GM23248 (cell line): ENCODE measurements around the gene PEPD. TPM values are rescaled to one million over a fixed set of nuclear protein-coding genes. Genes with fewer than 3 reads are reported as not detected.

Experiments
- DNase-seq: peaks from one replicate; pipeline ENCODE4 v3.0.0-alpha.2; 2015
- H2AFZ ChIP-seq: fragments of 200-600 bp; sonication (generic); 2 replicates; pipeline ENCODE4 v1.6.1; 2016; ENCODE audit warnings: antibody characterized with exemption
- H3F3A ChIP-seq: fragments of 200-600 bp; sonication (generic); 2 replicates; pipeline ENCODE4 v1.6.1; 2016; ENCODE audit warnings: mild to moderate bottlenecking, antibody characterized with exemption, mixed run types; ENCODE audit not compliant: insufficient read depth
- H3K27ac ChIP-seq: fragments of 200-600 bp; sonication (generic); 2 replicates; pipeline ENCODE4 v1.5.1; 2016; ENCODE audit warnings: mild to moderate bottlenecking
- H3K27me3 ChIP-seq: fragments of 200-600 bp; sonication (generic); replicated peaks from 2 replicates; pipeline ENCODE4 v1.6.1; 2016; ENCODE audit warnings: mild to moderate bottlenecking; ENCODE audit not compliant: insufficient read depth
- H3K36me3 ChIP-seq: fragments of 200-600 bp; sonication (generic); 2 replicates; pipeline ENCODE4 v1.6.1; 2016; ENCODE audit warnings: low read depth, mild to moderate bottlenecking
- H3K4me1 ChIP-seq: fragments of 200-600 bp; sonication (generic); 2 replicates; pipeline ENCODE4 v1.6.1; 2016; ENCODE audit warnings: mild to moderate bottlenecking; ENCODE audit not compliant: insufficient read depth
- H3K4me2 ChIP-seq: fragments of 200-600 bp; sonication (generic); one replicate; pipeline ENCODE4 v1.6.1; 2016; ENCODE audit warnings: mild to moderate bottlenecking; ENCODE audit not compliant: unreplicated experiment
- H3K4me3 ChIP-seq: fragments of 200-600 bp; sonication (generic); 2 replicates; pipeline ENCODE4 v1.5.1; 2016; ENCODE audit warnings: mild to moderate bottlenecking
- H3K79me2 ChIP-seq: fragments of 200-600 bp; sonication (generic); 2 replicates; pipeline ENCODE4 v1.6.1; 2016; ENCODE audit warnings: mild to moderate bottlenecking; ENCODE audit not compliant: insufficient read depth
- H3K9ac ChIP-seq: fragments of 200-600 bp; sonication (generic); 2 replicates; pipeline ENCODE4 v1.6.1; 2016; ENCODE audit warnings: mild to moderate bottlenecking
- H3K9me2 ChIP-seq: fragments of 200-600 bp; sonication (generic); 2 replicates; pipeline ENCODE4 v1.6.1; 2016; ENCODE audit warnings: mixed run types, mild to moderate bottlenecking, moderate library complexity; ENCODE audit not compliant: insufficient read depth
- H3K9me3 ChIP-seq: fragments of 200-600 bp; sonication (generic); one replicate; pipeline ENCODE4 v1.6.1; 2017; ENCODE audit warnings: low read depth
- H4K20me1 ChIP-seq: fragments of 200-600 bp; sonication (generic); 2 replicates; pipeline ENCODE4 v1.6.0; 2016; ENCODE audit not compliant: insufficient read depth
- EZH2 ChIP-seq: fragments of 200-600 bp; sonication (generic); IDR thresholded peaks from 2 replicates; pipeline ENCODE4 v1.6.1; 2018; ENCODE audit warnings: antibody characterized with exemption, mild to moderate bottlenecking; ENCODE audit not compliant: insufficient read depth, poor library complexity, severe bottlenecking
- EZH2phosphoT487 ChIP-seq: fragments of 200-600 bp; sonication (generic); IDR thresholded peaks from 2 replicates; pipeline ENCODE4 v1.6.1; 2018; ENCODE audit warnings: antibody characterized with exemption, moderate library complexity, mild to moderate bottlenecking, low read depth; ENCODE audit not compliant: insufficient read depth
- WGBS, 2 experiments: methylation state at CpG; one replicate each; pipeline ENCODE4 v1.1.6; 2015 to 2017; ENCODE audit warnings: low lambda C conversion rate in 2 of 2, low coverage in 1 of 2; ENCODE audit errors: missing lambda C conversion rate in 2 of 2; 5-methylcytosine and 5-hydroxymethylcytosine counted together
- in situ Hi-C: fragments of 300-500 bp; cut with MboI; formaldehyde crosslinking; loops from 2 replicates; pipeline ENCODE4 v1.15.0; 2020
- polyA plus RNA-seq: library from polyadenylated mRNA; unstranded; fragments of >200 nt; fragmentation: Nextera tagmentation; extraction: Ambion mirVana; gene quantifications from 2 replicates; pipeline ENCODE4 v1.2.1, GENCODE V29; 2016
- total RNA-seq: library from RNA; depleted of rRNA; stranded (reverse); fragments of >200 nt; shearing (Covaris generic); gene quantifications from 2 replicates; pipeline ENCODE4 v1.2.3, GENCODE V29; 2014

PEPD gene
- total and polyA plus RNA-seq, 2 experiments from 2014 or later: 54.8 to 86.5 TPM

DNA sequence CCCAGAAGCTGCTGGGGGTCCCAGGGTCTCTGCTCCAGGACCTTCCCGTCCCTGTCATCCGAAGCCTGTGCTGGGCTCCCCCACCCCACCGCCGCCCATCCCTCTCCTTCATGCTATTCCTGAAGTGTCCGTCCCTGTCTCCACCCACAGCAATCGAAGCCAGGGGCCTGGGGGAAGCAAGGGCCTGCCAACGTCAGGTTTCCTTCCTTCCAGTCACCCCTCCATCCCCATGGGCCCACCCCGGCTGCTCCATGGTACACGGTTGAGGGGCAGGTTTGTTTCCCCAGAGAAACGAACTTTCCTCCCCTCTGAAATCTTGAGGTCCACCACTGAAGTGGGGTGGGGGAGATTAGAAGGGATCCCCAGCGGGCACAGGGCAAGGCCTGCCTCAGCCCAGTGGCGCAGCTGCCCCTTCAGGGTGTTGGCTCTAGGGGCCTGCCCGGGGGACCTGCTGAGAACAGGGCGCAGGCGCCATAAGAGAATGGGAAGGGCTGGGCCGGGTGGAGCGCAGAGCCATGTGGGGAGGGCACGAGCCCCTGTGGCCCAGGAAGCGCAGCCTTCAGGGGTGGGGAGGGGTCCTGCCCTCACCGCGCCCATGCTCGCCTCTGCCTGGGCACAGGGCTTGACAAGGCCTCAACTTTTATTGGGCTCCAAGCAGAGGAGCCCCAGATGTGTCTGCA lies 132.0 kb downstream of the PEPD start:
- in situ Hi-C loops: no loop called here
- no peak overlapping the region for H3K4me3 ChIP-seq
- H3K36me3 ChIP-seq: no peaks in the 10 kb centered on the region
- H3K4me2 ChIP-seq: no peak overlapping the region
- H3K79me2 ChIP-seq: peaks cover 55% of the 10 kb centered on the region
- no peak for DNase-seq
- 0 out of 2 replicates have a peak, but pooled peaks cover 10% of the 10 kb centered on the region for H4K20me1 ChIP-seq
- H3K9me2 ChIP-seq: no peaks in the 10 kb centered on the region
- peaks cover 19% of the 10 kb centered on the region for H3K4me1 ChIP-seq
- no peak for TF ChIP-seq EZH2
- TF ChIP-seq EZH2phosphoT487: no peak
- H3K27me3 ChIP-seq: no peaks in the 10 kb centered on the region
- 61 to 66% methylated on average over 22 of the region's 22 CpGs for WGBS, 2 experiments
- no peak overlapping the region for H3K9ac ChIP-seq
- H2AFZ ChIP-seq: no peak overlapping the region
- H3F3A ChIP-seq: peaks cover 8% of the 10 kb centered on the region; the same call in 1 of the 2 replicates
- no peaks in the 10 kb centered on the region for H3K9me3 ChIP-seq
- H3K27ac ChIP-seq: no peak overlapping the region

DNA sequence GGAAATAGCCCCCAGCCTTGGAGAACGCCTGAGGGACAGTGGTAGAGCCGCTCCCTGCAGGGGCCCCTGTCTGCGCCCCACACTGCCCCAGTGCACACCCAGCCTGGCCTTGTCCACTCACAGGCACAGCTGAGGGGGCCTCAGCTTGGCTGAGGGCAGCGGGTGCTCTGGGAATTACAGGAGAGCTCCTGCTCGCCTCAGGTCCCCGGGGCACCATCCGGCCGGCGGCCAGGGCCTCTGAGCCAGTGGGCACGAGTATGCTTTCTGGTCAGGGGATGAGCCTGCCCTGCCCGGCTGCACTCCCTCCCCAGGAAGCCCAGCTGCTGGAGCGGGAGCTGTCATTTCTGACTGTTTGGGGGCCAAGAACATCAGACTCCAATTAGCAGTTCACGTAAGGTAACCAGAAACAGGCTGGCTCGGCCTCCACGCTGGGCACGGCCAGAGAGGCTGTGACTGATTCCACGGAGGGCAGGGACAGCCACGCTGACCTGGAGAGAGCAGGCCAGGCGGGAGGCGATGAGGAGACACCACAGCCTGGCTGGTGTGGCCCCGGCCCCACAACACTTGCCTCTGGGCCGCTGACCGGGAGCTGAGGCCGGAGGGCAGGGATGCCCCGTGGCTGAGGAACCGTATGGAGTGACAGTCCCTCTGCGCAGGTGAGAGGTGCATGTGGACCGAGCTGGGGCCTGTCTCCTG lies 132.7 kb downstream of the PEPD start:
- H3K27me3 ChIP-seq: no peaks in the 10 kb centered on the region
- no peaks in the 10 kb centered on the region for H3K9me3 ChIP-seq
- H3K36me3 ChIP-seq: no peaks in the 10 kb centered on the region
- peaks cover 6% of the 10 kb centered on the region; the same call in 1 of the 2 replicates for H3F3A ChIP-seq
- no peak overlapping the region for H3K9ac ChIP-seq
- H3K4me2 ChIP-seq: no peak overlapping the region
- WGBS, 2 experiments: 67 to 70% methylated on average over 24 to 26 of the region's 28 CpGs
- 0 out of 2 replicates have a peak, but pooled peaks cover 14% of the 10 kb centered on the region for H4K20me1 ChIP-seq
- no peak for DNase-seq
- H2AFZ ChIP-seq: no peak overlapping the region
- H3K4me1 ChIP-seq: peaks cover 13% of the 10 kb centered on the region
- no peak overlapping the region for H3K27ac ChIP-seq
- no peaks in the 10 kb centered on the region for H3K9me2 ChIP-seq
- TF ChIP-seq EZH2phosphoT487 (no peak), EZH2 (no peak)
- H3K4me3 ChIP-seq: no peak overlapping the region
- in situ Hi-C loops: no loop called here
- peaks cover 61% of the 10 kb centered on the region for H3K79me2 ChIP-seq

DNA sequence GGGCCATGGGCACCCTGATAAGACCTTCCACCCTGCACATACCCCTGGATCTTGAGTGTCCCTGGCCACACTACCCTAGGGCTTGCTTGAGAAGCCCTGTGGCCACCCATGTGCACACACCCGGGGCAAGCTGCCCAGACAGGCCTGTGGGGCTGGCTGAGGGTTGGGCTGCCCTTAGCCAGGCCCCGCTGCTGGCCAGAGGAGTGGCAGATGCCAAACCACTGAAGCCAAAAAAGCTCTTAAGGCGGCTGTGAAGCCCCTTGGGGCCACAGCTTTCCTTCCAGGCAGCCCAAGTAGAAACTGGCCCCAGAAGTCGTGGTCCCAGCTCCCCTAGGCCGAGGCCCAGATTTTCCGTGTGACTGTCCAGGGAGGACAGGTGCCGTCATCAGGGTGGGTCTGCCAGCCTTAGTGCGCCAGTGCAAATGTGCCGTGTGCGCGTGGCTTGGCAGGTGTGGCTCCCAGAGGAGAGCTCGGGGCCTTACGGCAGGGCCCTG lies 133.3 kb downstream of the PEPD start:
- no peak for DNase-seq
- Histone ChIP-seq H3K27ac (no peak overlapping the region), H2AFZ (no peak overlapping the region), H3K27me3 (no peaks in the 10 kb centered on the region), H3K4me1 (peaks cover 7% of the 10 kb centered on the region), H3K36me3 (no peaks in the 10 kb centered on the region), H3K9me3 (no peaks in the 10 kb centered on the region), H3K9me2 (no peaks in the 10 kb centered on the region), H3F3A (no peaks in the 10 kb centered on the region), H3K79me2 (peaks cover 67% of the 10 kb centered on the region), H3K4me3 (no peak overlapping the region), H4K20me1 (peaks cover 20% of the 10 kb centered on the region; the same call in 1 of the 2 replicates), H3K9ac (no peak overlapping the region), H3K4me2 (no peak overlapping the region)
- in situ Hi-C loops: no loop called here
- WGBS, 2 experiments: 63% methylated on average over 13 of the region's 13 CpGs
- TF ChIP-seq EZH2phosphoT487 (no peak), EZH2 (no peak)

DNA sequence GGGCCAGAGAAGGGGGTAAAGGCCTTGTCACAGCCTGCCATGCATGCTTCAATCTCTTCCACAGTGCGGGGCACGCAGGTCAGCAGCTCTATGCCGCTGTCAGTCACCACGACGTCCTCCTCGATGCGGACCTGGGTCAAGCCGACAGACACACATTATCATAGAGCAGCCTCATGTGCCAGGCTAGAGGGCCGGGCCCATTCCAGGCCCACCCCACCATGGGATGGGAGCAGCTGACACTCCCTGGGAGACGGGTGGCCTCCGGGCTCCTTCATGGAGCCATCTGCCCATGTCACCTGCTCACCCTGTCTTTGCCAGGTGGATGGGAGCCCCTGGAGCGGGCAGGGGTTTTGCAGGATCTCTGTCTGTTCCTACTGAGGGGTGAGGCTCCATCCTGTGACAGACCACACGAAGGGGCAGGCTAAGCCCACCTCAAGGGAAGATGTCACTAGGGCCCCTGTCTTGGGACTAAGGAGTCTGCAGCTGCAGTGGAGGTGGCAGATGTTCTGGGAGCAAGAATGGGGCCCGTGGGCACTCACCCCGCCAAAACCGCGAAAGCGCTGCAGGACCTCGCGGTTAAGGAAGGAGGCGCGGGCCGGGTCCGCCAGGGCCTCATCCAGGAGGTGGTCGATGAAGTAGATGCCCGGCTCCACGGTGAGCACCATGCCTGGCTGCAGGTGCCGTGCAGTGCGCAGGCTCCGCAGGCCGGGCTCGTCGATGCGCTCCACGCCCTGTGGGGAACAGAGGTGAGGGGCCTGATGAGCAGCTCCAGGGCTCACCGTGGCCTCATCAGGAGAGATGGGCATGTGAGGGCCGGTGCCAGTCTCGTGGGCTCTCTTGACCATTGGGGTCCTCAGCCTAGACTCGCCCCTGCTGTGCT lies 134.0 kb downstream of the PEPD start:
- Histone ChIP-seq H3K9ac (no peak overlapping the region), H3K36me3 (no peaks in the 10 kb centered on the region), H3K4me1 (peaks cover 6% of the 10 kb centered on the region; the same call in 1 of the 2 replicates), H3K9me3 (no peaks in the 10 kb centered on the region), H3K79me2 (peaks cover 74% of the 10 kb centered on the region), H3K9me2 (no peaks in the 10 kb centered on the region), H3F3A (no peaks in the 10 kb centered on the region), H3K4me3 (no peak overlapping the region), H3K27me3 (no peaks in the 10 kb centered on the region), H3K27ac (no peak overlapping the region), H3K4me2 (no peak overlapping the region), H2AFZ (no peak overlapping the region), H4K20me1 (peaks cover 27% of the 10 kb centered on the region; the same call in 1 of the 2 replicates)
- in situ Hi-C loops: no loop called here
- DNase-seq: no peak
- 98% methylated on average over 38 to 39 of the region's 39 CpGs for WGBS, 2 experiments
- no peak for TF ChIP-seq EZH2phosphoT487
- no peak for TF ChIP-seq EZH2
